OCI-LY7 (cell line): ENCODE data around the gene ZBTB39. TPM values are rescaled to one million over a fixed set of nuclear protein-coding genes. Genes with fewer than 3 reads are reported as not detected.

Source experiments
- BruUV-seq: library from RNA; stranded (reverse); fragments of 400-500 nt; replicated peaks from 2 replicates; lab custom pipeline; 2021; lab: Mats Ljungman, UMichigan
- CTCF ChIA-PET: fragments of 300-600 bp; sonication (Branson Sonifier 250); formaldehyde crosslinking; loops from one replicate; lab custom pipeline; 2022; ENCODE audit warnings: antibody characterized with exemption; ENCODE audit not compliant: unreplicated experiment; lab: Charles Lee
- POLR2A ChIA-PET: fragments of 300-600 bp; sonication (Branson Sonifier 250); formaldehyde crosslinking; loops from one replicate; lab custom pipeline; 2022; ENCODE audit warnings: antibody characterized with exemption; lab: Charles Lee
- DNase-seq: peaks from one replicate; pipeline ENCODE4 v3.0.0-alpha.2; 2015; ENCODE audit warnings: low spot score
- H2AFZ ChIP-seq: fragments of 200-600 bp; sonication (generic), shearing (Covaris generic); 2 replicates; pipeline ENCODE4 v1.6.1; 2014; ENCODE audit warnings: mild to moderate bottlenecking, antibody characterized with exemption, low read length, moderate library complexity
- H3K27ac ChIP-seq: fragments of 200-600 bp; sonication (generic); 2 replicates; pipeline ENCODE4 v1.5.1; 2014; ENCODE audit warnings: mixed run types, low read depth, mild to moderate bottlenecking, moderate library complexity, low read length, inconsistent platforms; ENCODE audit not compliant: poor library complexity, severe bottlenecking
- H3K36me3 ChIP-seq: fragments of 200-600 bp; sonication (generic); 2 replicates; pipeline ENCODE4 v1.6.1; 2014; ENCODE audit warnings: mild to moderate bottlenecking, antibody characterized with exemption, low read length, moderate library complexity, mixed read lengths; ENCODE audit not compliant: insufficient read depth
- H3K4me1 ChIP-seq: fragments of 200-600 bp; sonication (generic); 2 replicates; pipeline ENCODE4 v1.5.1; 2014; ENCODE audit warnings: mild to moderate bottlenecking, low read length; ENCODE audit not compliant: insufficient read depth, poor library complexity, severe bottlenecking
- H3K4me2 ChIP-seq: fragments of 200-600 bp; sonication (generic); 2 replicates; pipeline ENCODE4 v1.6.1; 2014; ENCODE audit warnings: mild to moderate bottlenecking, low read length
- H3K4me3 ChIP-seq: fragments of 200-600 bp; sonication (generic); 2 replicates; pipeline ENCODE4 v1.5.1; 2014; ENCODE audit warnings: mild to moderate bottlenecking, low read depth, low read length; ENCODE audit not compliant: poor library complexity, severe bottlenecking
- H3K79me2 ChIP-seq: fragments of 200-600 bp; sonication (generic); 2 replicates; pipeline ENCODE4 v1.6.1; 2016; ENCODE audit warnings: low read depth, mild to moderate bottlenecking, low read length, moderate library complexity, mixed read lengths; ENCODE audit not compliant: insufficient read depth
- H3K9me2 ChIP-seq: fragments of 200-600 bp; sonication (generic); 2 replicates; pipeline ENCODE4 v1.6.1; 2016; ENCODE audit warnings: mild to moderate bottlenecking, low read length, mixed read lengths; ENCODE audit not compliant: insufficient read depth
- H3K9me3 ChIP-seq: fragments of 200-600 bp; sonication (generic); 2 replicates; pipeline ENCODE4 v1.6.1; 2014; ENCODE audit warnings: mild to moderate bottlenecking, mixed run types, low read length, mixed read lengths
- H4K20me1 ChIP-seq: fragments of 200-600 bp; sonication (generic); 2 replicates; pipeline ENCODE4 v1.6.1; 2014; ENCODE audit warnings: mild to moderate bottlenecking, antibody characterized with exemption, low read length, moderate library complexity, mixed read lengths; ENCODE audit not compliant: insufficient read depth
- EZH2phosphoT487 ChIP-seq: fragments of 200-600 bp; sonication (generic); IDR thresholded peaks from 2 replicates; pipeline ENCODE4 v1.6.1; 2018; ENCODE audit warnings: low read depth, borderline replicate concordance, mild to moderate bottlenecking, mixed run types, antibody characterized with exemption, low read length, moderate library complexity, mixed read lengths
- intact Hi-C: fragments of 100-400 bp; cut with micrococcal nuclease; formaldehyde crosslinking; loops from one replicate; pipeline ENCODE4 v1.10.0; 2022; ENCODE audit not compliant: unreplicated experiment
- total RNA-seq, 2 experiments: library from RNA; depleted of rRNA in 1 of 2; stranded (reverse); fragments of >200 nt in 1 of 2; shearing (Covaris generic) in 1 of 2; gene quantifications; 2 replicates each; pipeline ENCODE4 v1.2.3, GENCODE V29; 2014 to 2022
- TF ChIP-seq, protein P1 (sequence below): fragments of 200-600 bp; sonication (generic); conservative IDR thresholded peaks from 2 replicates; pipeline ENCODE4 v1.5.1; 2014; ENCODE audit warnings: mild to moderate bottlenecking, antibody characterized with exemption, low read length, moderate library complexity, mixed read lengths

The ZBTB39 gene
- total RNA-seq, 2 experiments from 2014 or later: 10.0 to 10.9 TPM

DNA sequence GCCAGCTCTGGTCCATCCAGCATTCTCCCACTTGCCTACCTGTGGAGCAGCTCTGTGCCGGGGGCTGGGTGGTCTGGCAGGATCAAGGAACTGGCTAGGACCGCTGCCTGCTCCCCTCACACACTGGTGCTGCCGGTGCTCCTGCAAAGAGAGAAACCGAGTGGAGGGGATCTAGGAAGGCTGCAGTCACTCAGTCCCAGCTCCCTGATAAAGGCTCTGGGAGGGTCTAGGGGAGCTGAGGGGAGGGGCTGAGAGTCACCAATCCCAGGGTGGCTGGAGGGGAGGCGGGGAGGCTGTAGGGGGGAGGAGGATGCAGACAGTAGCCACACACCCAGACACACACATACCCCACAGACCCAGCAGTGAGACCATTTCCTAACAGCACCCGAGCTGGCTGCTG lies 10.0 kb upstream of the ZBTB39 start, which contains the start of gene TAC3:
TAC3 (minus strand) TSS at position 182 of the 400 bp plus-strand sequence. CDS start 732 bp downstream, outside the sequence.
- no peaks in the 10 kb centered on the region for H4K20me1 ChIP-seq

DNA sequence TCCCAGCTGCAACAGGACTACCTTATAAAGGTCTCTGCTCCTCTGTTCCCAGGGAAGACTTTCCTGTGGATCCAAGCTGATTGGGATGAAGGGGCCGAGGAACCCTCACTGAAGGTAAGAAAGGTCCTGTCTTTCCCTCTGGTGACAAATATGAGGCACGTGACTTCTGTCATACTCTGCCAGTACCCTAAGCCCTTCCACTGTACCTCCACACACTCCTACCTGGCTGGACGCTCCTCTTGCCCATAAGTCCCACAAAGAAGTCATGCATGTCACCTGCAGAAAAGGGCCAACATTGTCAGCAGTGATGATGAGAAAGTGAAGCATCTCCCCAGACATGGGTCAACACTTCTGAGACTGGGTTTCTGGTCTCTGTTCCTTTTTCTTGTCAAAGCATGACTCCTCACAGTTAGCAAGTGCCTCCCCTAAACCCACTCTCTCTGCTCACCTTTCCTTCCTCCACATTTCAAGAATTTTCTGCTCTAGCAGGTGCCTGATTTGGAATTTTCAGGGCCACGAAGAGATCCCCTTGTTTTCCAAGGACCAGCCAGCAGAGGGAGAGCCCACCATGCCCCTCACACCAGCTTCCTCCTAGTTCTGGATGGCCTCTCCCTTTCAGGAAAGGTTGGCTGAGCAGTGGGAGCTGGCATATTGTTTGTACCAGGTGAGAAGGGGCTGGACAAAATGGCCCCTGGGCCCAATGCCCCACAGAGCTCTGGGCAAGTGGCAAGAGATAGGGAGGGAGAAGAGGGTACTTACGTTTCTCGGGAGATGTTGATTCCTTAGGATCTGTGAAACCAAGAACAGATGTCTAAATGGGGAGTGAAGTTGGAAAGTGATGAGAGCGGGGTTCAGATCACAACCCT lies 6.5 kb upstream of the ZBTB39 start:
- Histone ChIP-seq H3K79me2 (no peaks in the 10 kb centered on the region), H3K27ac (no peak overlapping the region), H3K4me2 (no peak overlapping the region), H3K9me3 (no peaks in the 10 kb centered on the region), H3K9me2 (no peaks in the 10 kb centered on the region), H4K20me1 (no peaks in the 10 kb centered on the region), H3K4me3 (no peak overlapping the region), H3K36me3 (no peaks in the 10 kb centered on the region), H3K4me1 (no peaks in the 10 kb centered on the region), H2AFZ (no peak overlapping the region)
- CTCF ChIA-PET: no interaction called here
- no TSS peak for BruUV-seq
- TF ChIP-seq EZH2phosphoT487: no peak
- TF ChIP-seq, protein P1, sequence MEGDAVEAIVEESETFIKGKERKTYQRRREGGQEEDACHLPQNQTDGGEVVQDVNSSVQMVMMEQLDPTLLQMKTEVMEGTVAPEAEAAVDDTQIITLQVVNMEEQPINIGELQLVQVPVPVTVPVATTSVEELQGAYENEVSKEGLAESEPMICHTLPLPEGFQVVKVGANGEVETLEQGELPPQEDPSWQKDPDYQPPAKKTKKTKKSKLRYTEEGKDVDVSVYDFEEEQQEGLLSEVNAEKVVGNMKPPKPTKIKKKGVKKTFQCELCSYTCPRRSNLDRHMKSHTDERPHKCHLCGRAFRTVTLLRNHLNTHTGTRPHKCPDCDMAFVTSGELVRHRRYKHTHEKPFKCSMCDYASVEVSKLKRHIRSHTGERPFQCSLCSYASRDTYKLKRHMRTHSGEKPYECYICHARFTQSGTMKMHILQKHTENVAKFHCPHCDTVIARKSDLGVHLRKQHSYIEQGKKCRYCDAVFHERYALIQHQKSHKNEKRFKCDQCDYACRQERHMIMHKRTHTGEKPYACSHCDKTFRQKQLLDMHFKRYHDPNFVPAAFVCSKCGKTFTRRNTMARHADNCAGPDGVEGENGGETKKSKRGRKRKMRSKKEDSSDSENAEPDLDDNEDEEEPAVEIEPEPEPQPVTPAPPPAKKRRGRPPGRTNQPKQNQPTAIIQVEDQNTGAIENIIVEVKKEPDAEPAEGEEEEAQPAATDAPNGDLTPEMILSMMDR: no peak
- POLR2A ChIA-PET: interaction anchor here (0.7 kb wide), 1 partner anchor 9 kb away, joined by 4 read pairs; no protein-coding TSS in a partner anchor
- intact Hi-C loops: no loop called here
- no peak for DNase-seq

More for the DNA sequence above, 10.0 kb upstream of the ZBTB39 start, which contains the start of gene TAC3:
- no peaks in the 10 kb centered on the region for H3K79me2 ChIP-seq
- H3K4me2 ChIP-seq: no peak within 1 kb of the TSS
- ChIA-PET CTCF (interaction anchor here (0.9 kb wide), 1 partner anchor 11 kb away, joined by 9 read pairs; no protein-coding TSS in a partner anchor), POLR2A (interaction anchor here (0.7 kb wide), 1 partner anchor 269 kb away, joined by 3 read pairs; no protein-coding TSS in a partner anchor)
- DNase-seq: no peak
- H3K4me3 ChIP-seq: no peak within 1 kb of the TSS
- intact Hi-C loops: no loop called here
- H3K9me3 ChIP-seq: no peaks in the 10 kb centered on the region
- no TSS peak for BruUV-seq
- TF ChIP-seq, protein P1: no peak
- no peak for TF ChIP-seq EZH2phosphoT487
- H3K4me1 ChIP-seq: no peaks in the 10 kb centered on the region
- H3K27ac ChIP-seq: no peak within 1 kb of the TSS
- no peaks in the 10 kb centered on the region for H3K9me2 ChIP-seq
- no peak within 1 kb of the TSS for H2AFZ ChIP-seq
- no peaks in the 10 kb centered on the region for H3K36me3 ChIP-seq
